ENCODE measurements around the gene CDC42SE2.

DNA sequence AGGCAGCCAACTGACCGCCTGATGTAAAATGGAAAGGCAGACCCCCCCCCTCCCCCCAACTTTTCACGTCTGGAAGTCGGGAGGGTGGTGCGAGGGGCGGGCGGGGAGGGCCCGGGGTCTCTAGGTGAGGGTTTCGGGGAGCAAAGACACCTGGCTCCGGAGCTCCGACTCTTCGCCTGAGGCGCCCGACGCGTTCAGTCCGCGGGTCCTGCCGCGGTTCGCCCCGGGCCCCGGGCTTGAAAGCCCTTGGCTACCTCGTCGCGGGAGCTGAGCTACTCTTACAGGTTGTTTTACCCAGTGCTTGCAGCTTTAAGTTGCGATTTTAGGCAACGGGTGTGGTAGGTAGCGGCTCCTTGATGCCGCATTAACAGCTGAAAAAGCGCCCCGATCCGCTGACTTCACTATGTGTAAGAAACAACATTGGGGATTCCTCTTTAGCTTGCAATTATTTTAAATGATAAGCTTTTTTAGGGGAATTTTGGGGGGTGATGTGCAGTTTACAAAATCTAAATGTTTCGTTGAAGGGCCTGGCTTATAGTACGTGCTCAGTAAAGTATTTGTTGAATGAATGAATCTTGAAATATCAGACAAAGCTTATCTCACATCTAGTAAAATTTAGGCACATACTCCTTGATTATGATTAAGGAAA, 722 bp downstream of the CDC42SE2 start:
- TF ChIP-seq, protein P1, sequence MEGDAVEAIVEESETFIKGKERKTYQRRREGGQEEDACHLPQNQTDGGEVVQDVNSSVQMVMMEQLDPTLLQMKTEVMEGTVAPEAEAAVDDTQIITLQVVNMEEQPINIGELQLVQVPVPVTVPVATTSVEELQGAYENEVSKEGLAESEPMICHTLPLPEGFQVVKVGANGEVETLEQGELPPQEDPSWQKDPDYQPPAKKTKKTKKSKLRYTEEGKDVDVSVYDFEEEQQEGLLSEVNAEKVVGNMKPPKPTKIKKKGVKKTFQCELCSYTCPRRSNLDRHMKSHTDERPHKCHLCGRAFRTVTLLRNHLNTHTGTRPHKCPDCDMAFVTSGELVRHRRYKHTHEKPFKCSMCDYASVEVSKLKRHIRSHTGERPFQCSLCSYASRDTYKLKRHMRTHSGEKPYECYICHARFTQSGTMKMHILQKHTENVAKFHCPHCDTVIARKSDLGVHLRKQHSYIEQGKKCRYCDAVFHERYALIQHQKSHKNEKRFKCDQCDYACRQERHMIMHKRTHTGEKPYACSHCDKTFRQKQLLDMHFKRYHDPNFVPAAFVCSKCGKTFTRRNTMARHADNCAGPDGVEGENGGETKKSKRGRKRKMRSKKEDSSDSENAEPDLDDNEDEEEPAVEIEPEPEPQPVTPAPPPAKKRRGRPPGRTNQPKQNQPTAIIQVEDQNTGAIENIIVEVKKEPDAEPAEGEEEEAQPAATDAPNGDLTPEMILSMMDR (conservative IDR thresholded peaks at IDR 0.05 in 1 of 2, IDR thresholded peaks at IDR 0.05 in 1 of 2; ENCODE audit: extremely low read depth in 1 of 2, insufficient read depth in 1 of 2, low read depth in 1 of 2, low read length in 2 of 2), result no peak
- TF ChIP-seq EZH2 (IDR thresholded peaks at IDR 0.05; ENCODE audit: borderline replicate concordance, low read length), result no peak
